IMR-90 (cell line): ENCODE results near the gene GPR158. TPM values are rescaled to one million over a fixed set of nuclear protein-coding genes. Genes with fewer than 3 reads are reported as not detected.

Source experiments
- ATAC-seq: fragments of 200-7000 bp; cut with Tn5 transposase; 2 replicates; pipeline ENCODE4 v1.9.1; 2020; ENCODE audit warnings: low read depth, mild to moderate bottlenecking, moderate library complexity
- BruUV-seq: library from RNA; stranded (reverse); fragments of 400-500 nt; replicated peaks from 2 replicates; lab custom pipeline; 2021; lab: Mats Ljungman, UMichigan
- CTCF ChIA-PET: fragments of 300-600 bp; formaldehyde crosslinking; extraction: SDS; loops from one replicate; lab custom pipeline; 2021; ENCODE audit warnings: antibody characterized with exemption; lab: Yijun Ruan, JAX
- POLR2A ChIA-PET: fragments of 300-600 bp; sonication (Branson Sonifier 250); formaldehyde crosslinking; loops from one replicate; lab custom pipeline; 2022; ENCODE audit warnings: antibody characterized with exemption; ENCODE audit not compliant: unreplicated experiment; lab: Charles Lee
- DNase-seq: peaks from one replicate; pipeline ENCODE4 v3.0.0; 2013
- H2AFZ ChIP-seq: replicated peaks from 2 replicates; pipeline ENCODE3; 2013; ENCODE audit warnings: low read length, mild to moderate bottlenecking; ENCODE audit not compliant: poor library complexity
- H2AK5ac ChIP-seq: 2 replicates; pipeline ENCODE4 v1.6.1; 2013; ENCODE audit warnings: low read depth, low read length, inconsistent platforms
- H2AK9ac ChIP-seq: replicated peaks from 2 replicates; pipeline ENCODE3; 2013; ENCODE audit warnings: mild to moderate bottlenecking, low read depth, low read length, moderate library complexity; ENCODE audit not compliant: poor library complexity
- H2BK120ac ChIP-seq: 2 replicates; pipeline ENCODE4 v1.6.1; 2013; ENCODE audit warnings: low read depth, low read length, inconsistent platforms
- H2BK15ac ChIP-seq: 3 replicates; pipeline ENCODE4 v1.6.1; 2013; ENCODE audit warnings: low read depth, low read length, inconsistent platforms
- H2BK20ac ChIP-seq: 2 replicates; pipeline ENCODE4 v1.6.1; 2013; ENCODE audit warnings: low read depth, mild to moderate bottlenecking, inconsistent platforms, low read length, moderate library complexity
- H2BK5ac ChIP-seq: 2 replicates; pipeline ENCODE4 v1.6.1; 2013; ENCODE audit warnings: mild to moderate bottlenecking, low read depth, low read length, inconsistent platforms; ENCODE audit not compliant: poor library complexity, severe bottlenecking
- H3K14ac ChIP-seq: replicated peaks from 2 replicates; pipeline ENCODE4 v1.6.1; 2013; ENCODE audit warnings: low read depth, low read length, inconsistent platforms
- H3K18ac ChIP-seq: 2 replicates; pipeline ENCODE4 v1.6.1; 2013; ENCODE audit warnings: low read depth, low read length, control low read depth
- H3K23ac ChIP-seq: 2 replicates; pipeline ENCODE4 v1.6.1; 2013; ENCODE audit warnings: low read depth, low read length, inconsistent platforms
- H3K27ac ChIP-seq: 2 replicates; pipeline ENCODE4 v1.5.1; 2013; ENCODE audit warnings: mild to moderate bottlenecking, control low read depth, low read length; ENCODE audit not compliant: insufficient read depth
- H3K27me3 ChIP-seq: 2 replicates; pipeline ENCODE4 v1.6.1; 2013; ENCODE audit warnings: low read length; ENCODE audit not compliant: control insufficient read depth, insufficient read depth
- H3K36me3 ChIP-seq: 2 replicates; pipeline ENCODE4 v1.6.1; 2013; ENCODE audit warnings: low read length, mixed read lengths; ENCODE audit not compliant: control insufficient read depth, insufficient read depth
- H3K4ac ChIP-seq: 2 replicates; pipeline ENCODE4 v1.6.1; 2013; ENCODE audit warnings: low read depth, low read length, inconsistent platforms
- H3K4me1 ChIP-seq: 2 replicates; pipeline ENCODE4 v1.6.1; 2013; ENCODE audit warnings: low read length, mixed read lengths; ENCODE audit not compliant: control insufficient read depth, insufficient read depth
- H3K4me2 ChIP-seq: 2 replicates; pipeline ENCODE4 v1.6.1; 2013; ENCODE audit warnings: low read depth, mild to moderate bottlenecking, control low read depth, low read length, moderate library complexity
- H3K4me3 ChIP-seq: 2 replicates; pipeline ENCODE4 v1.5.1; 2013; ENCODE audit warnings: low read depth, mild to moderate bottlenecking, control low read depth, low read length, moderate library complexity; ENCODE audit not compliant: insufficient read depth
- H3K56ac ChIP-seq: 2 replicates; pipeline ENCODE4 v1.6.1; 2013; ENCODE audit warnings: low read length, inconsistent platforms; ENCODE audit not compliant: insufficient read depth; ENCODE audit errors: extremely low read depth
- H3K79me1 ChIP-seq, 2 experiments: 2 replicates each; pipeline ENCODE4 v1.6.1; 2013; ENCODE audit warnings: low read length in 2 of 2, inconsistent platforms in 1 of 2, low read depth in 1 of 2
- H3K9ac ChIP-seq: 2 replicates; pipeline ENCODE4 v1.6.1; 2013; ENCODE audit warnings: low read depth, low read length, control low read depth
- H3K9me1 ChIP-seq: 2 replicates; pipeline ENCODE4 v1.6.1; 2013; ENCODE audit warnings: low read length, inconsistent platforms; ENCODE audit not compliant: insufficient read depth
- H3K9me3 ChIP-seq: 2 replicates; pipeline ENCODE4 v1.6.1; 2013; ENCODE audit warnings: low read length; ENCODE audit not compliant: control insufficient read depth, insufficient read depth
- H4K20me1 ChIP-seq: 2 replicates; pipeline ENCODE4 v1.6.1; 2013; ENCODE audit warnings: low read length, inconsistent platforms; ENCODE audit not compliant: insufficient read depth
- H4K5ac ChIP-seq: 2 replicates; pipeline ENCODE4 v1.6.1; 2013; ENCODE audit warnings: mild to moderate bottlenecking, low read depth, low read length, control low read depth
- H4K8ac ChIP-seq, 2 experiments: 2 replicates each; pipeline ENCODE4 v1.6.1; 2013; ENCODE audit warnings: low read depth in 2 of 2, low read length in 2 of 2, control low read depth in 1 of 2, inconsistent platforms in 1 of 2
- H4K91ac ChIP-seq: 2 replicates; pipeline ENCODE4 v1.6.1; 2013; ENCODE audit warnings: low read depth, low read length, inconsistent platforms; ENCODE audit not compliant: insufficient read depth
- BHLHE40 ChIP-seq: fragments of 150-350 bp; IDR thresholded peaks from 2 replicates; pipeline ENCODE4 v1.6.1; 2016; ENCODE audit warnings: mild to moderate bottlenecking, low read depth, low read length
- CEBPB ChIP-seq: IDR thresholded peaks from 2 replicates; pipeline ENCODE4 v1.6.1; 2012; ENCODE audit warnings: low read depth, low read length, improper control_type of control experiment
- CHD1 ChIP-seq: IDR thresholded peaks from 2 replicates; pipeline ENCODE4 v1.6.1; 2012; ENCODE audit warnings: low read depth, low read length, improper control_type of control experiment
- CTCF ChIP-seq: conservative IDR thresholded peaks from 2 replicates; pipeline ENCODE4 v1.5.1; 2012; ENCODE audit warnings: mild to moderate bottlenecking, low read depth, low read length, improper control_type of control experiment
- ELK1 ChIP-seq: fragments of 150-350 bp; IDR thresholded peaks from 2 replicates; pipeline ENCODE4 v1.6.1; 2016; ENCODE audit warnings: low read depth, mild to moderate bottlenecking, low read length, moderate library complexity, borderline replicate concordance
- FOS ChIP-seq: fragments of 150-350 bp; IDR thresholded peaks from 2 replicates; pipeline ENCODE4 v1.6.1; 2016; ENCODE audit warnings: low read depth, low read length
- MAFK ChIP-seq: IDR thresholded peaks from 2 replicates; pipeline ENCODE4 v1.6.1; 2012; ENCODE audit warnings: low read depth, low read length, improper control_type of control experiment
- MAZ ChIP-seq: IDR thresholded peaks from 2 replicates; pipeline ENCODE4 v1.6.1; 2012; ENCODE audit warnings: low read depth, mild to moderate bottlenecking, low read length, improper control_type of control experiment, moderate library complexity, borderline replicate concordance
- MXI1 ChIP-seq: IDR thresholded peaks from 2 replicates; pipeline ENCODE4 v1.6.1; 2012; ENCODE audit warnings: low read depth, mild to moderate bottlenecking, low read length, moderate library complexity, borderline replicate concordance
- NFE2L2 ChIP-seq: fragments of 150-350 bp; IDR thresholded peaks from 2 replicates; pipeline ENCODE4 v1.6.1; 2016; ENCODE audit warnings: low read depth, mild to moderate bottlenecking, low read length
- POLR2A ChIP-seq: IDR thresholded peaks from 2 replicates; pipeline ENCODE4 v1.6.1; 2012; ENCODE audit warnings: mild to moderate bottlenecking, low read depth, low read length
- RAD21 ChIP-seq: IDR thresholded peaks from 2 replicates; pipeline ENCODE4 v1.6.1; 2012; ENCODE audit warnings: low read length, improper control_type of control experiment
- RCOR1 ChIP-seq: IDR thresholded peaks from 2 replicates; pipeline ENCODE4 v1.6.1; 2012; ENCODE audit warnings: mild to moderate bottlenecking, low read length, improper control_type of control experiment; ENCODE audit not compliant: insufficient replicate concordance
- RFX5 ChIP-seq: IDR thresholded peaks from 2 replicates; pipeline ENCODE4 v1.8.0; 2012; ENCODE audit warnings: low read depth, mild to moderate bottlenecking, low read length, moderate library complexity
- SMC3 ChIP-seq: fragments of 150-350 bp; IDR thresholded peaks from 2 replicates; pipeline ENCODE4 v1.6.1; 2016; ENCODE audit warnings: low read depth, mild to moderate bottlenecking, antibody characterized with exemption, low read length, moderate library complexity
- WGBS, 2 experiments: methylation state at CpG; one replicate each; pipeline versions ENCODE4 v1.1.5 to v1.1.7; 2013; ENCODE audit warnings: missing lambda C conversion rate in 2 of 2; ENCODE audit not compliant: insufficient read length in 1 of 2; ENCODE audit errors: extremely low coverage in 2 of 2; 5-methylcytosine and 5-hydroxymethylcytosine counted together
- dilution Hi-C: fragments of 300-500 bp; cut with HindIII; formaldehyde crosslinking; loops from one replicate; pipeline ENCODE4 v1.14.3; 2018; ENCODE audit warnings: low sequenced_read_pairs; ENCODE audit not compliant: unreplicated experiment
- in situ Hi-C: fragments of 300-500 bp; cut with MboI; formaldehyde crosslinking; loops from 3 replicates; pipeline ENCODE4 v1.14.3; 2019; ENCODE audit warnings: low sequenced_read_pairs, inconsistent platforms, mixed read lengths
- intact Hi-C: fragments of 100-400 bp; cut with micrococcal nuclease; formaldehyde crosslinking; loops from 2 replicates; pipeline ENCODE4 v1.10.0; 2022
- polyA plus RNA-seq, 3 experiments: library from polyadenylated mRNA; depleted of rRNA; stranded (reverse); fragments of >200 nt; gene quantifications; 2 replicates each; pipeline ENCODE4 v1.2.3, GENCODE V29; 2012; ENCODE audit warnings: low replicate concordance in 1 of 3
- total RNA-seq: library from RNA; depleted of rRNA; stranded (reverse); fragments of >200 nt; gene quantifications from 2 replicates; pipeline ENCODE4 v1.2.3, GENCODE V29; 2012
- TF ChIP-seq, protein P1 (sequence below): fragments of 150-350 bp; IDR thresholded peaks from 2 replicates; pipeline ENCODE4 v1.6.1; 2017; ENCODE audit warnings: mild to moderate bottlenecking, antibody characterized with exemption, low read length, low read depth

The GPR158 gene
- total and polyA plus RNA-seq, 2 of the 4 experiments (the other 2 are of a cell fraction): not detected

GRCh38 chr10:25261110-25261509, 86.3 kb downstream of the GPR158 start:
- dilution Hi-C loops: no loop called here
- ATAC-seq: no peak

More at GRCh38 chr10:25261110-25261509, 86.3 kb downstream of the GPR158 start:
- intact Hi-C loops: no loop called here
- Histone ChIP-seq H3K36me3 (no peaks in the 10 kb centered on the region), H3K9me1 (no peaks in the 10 kb centered on the region), H3K4ac (no peak overlapping the region), H4K91ac (no peak overlapping the region), H2AK5ac (no peak overlapping the region), H2AFZ (no peak overlapping the region), H4K5ac (no peak overlapping the region), H3K4me3 (no peak overlapping the region), H3K4me2 (no peak overlapping the region), H3K9me3 (peaks cover 4% of the 10 kb centered on the region), H2AK9ac (no peak overlapping the region), H3K9ac (no peak overlapping the region), H4K20me1 (no peaks in the 10 kb centered on the region), H2BK120ac (no peak overlapping the region), H2BK20ac (no peak overlapping the region), H2BK5ac (no peak overlapping the region), H3K79me1 (no peaks in the 10 kb centered on the region), H3K27ac (no peak overlapping the region), H2BK15ac (no peak overlapping the region), H3K56ac (no peak overlapping the region), H3K14ac (no peak overlapping the region), H3K27me3 (no peaks in the 10 kb centered on the region), H4K8ac (no peak overlapping the region), H3K4me1 (no peaks in the 10 kb centered on the region), H3K18ac (no peak overlapping the region), H3K23ac (no peak overlapping the region)
- no TSS peak for BruUV-seq
- ChIA-PET POLR2A (interaction anchor here (0.6 kb wide), 1 partner anchor 935 kb away, joined by 9 read pairs; no protein-coding TSS in a partner anchor), CTCF (no interaction called here)
- no peak for TF ChIP-seq MAZ
- TF ChIP-seq NFE2L2: no peak
- no peak for TF ChIP-seq BHLHE40
- TF ChIP-seq CHD1: no peak
- TF ChIP-seq FOS: no peak
- TF ChIP-seq CTCF: no peak
- TF ChIP-seq SMC3: no peak
- no peak for TF ChIP-seq MXI1
- no peak for TF ChIP-seq RCOR1
- no peak for TF ChIP-seq RFX5
- no peak for TF ChIP-seq POLR2A
- TF ChIP-seq, protein P1, sequence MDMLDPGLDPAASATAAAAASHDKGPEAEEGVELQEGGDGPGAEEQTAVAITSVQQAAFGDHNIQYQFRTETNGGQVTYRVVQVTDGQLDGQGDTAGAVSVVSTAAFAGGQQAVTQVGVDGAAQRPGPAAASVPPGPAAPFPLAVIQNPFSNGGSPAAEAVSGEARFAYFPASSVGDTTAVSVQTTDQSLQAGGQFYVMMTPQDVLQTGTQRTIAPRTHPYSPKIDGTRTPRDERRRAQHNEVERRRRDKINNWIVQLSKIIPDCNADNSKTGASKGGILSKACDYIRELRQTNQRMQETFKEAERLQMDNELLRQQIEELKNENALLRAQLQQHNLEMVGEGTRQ: no peak
- no peak for TF ChIP-seq ELK1
- TF ChIP-seq RAD21: no peak
- TF ChIP-seq CEBPB: no peak
- no peak for TF ChIP-seq MAFK
- in situ Hi-C loops: no loop called here
- DNase-seq: no peak
- 0% methylated on average over 1 of the region's 2 CpGs; no CpG with 5 or more reads in 1 of the 2 experiments for WGBS, 2 experiments
